GM18508 (cell line): Measurements from ENCODE around the gene BRPF3.

ENCODE experiments used
- ATAC-seq: cut with Tn5 transposase; IDR thresholded peaks from one replicate; pipeline ENCODE4 v1.9.1; 2021; ENCODE audit warnings: moderate number of reproducible peaks; ENCODE audit not compliant: insufficient read depth, unreplicated experiment

BRPF3 gene

GRCh38 chr6:36266913-36267644, 70.5 kb downstream of the BRPF3 start:
- ATAC-seq: no peak

- no peak for ATAC-seq
Observed at GRCh38 chr6:36267731-36268477, 71.4 kb downstream of the BRPF3 start.

- no peak for ATAC-seq
Observed at GRCh38 chr6:36268478-36269275, 72.1 kb downstream of the BRPF3 start.

GRCh38 chr6:36269834-36270705, 73.5 kb downstream of the BRPF3 start, which contains the start of gene PNPLA1:
Gene PNPLA1 (plus strand): TSS chr6:36270060. CDS start chr6:36270460, 400 bp downstream.
- no peak for ATAC-seq

- ATAC-seq: no peak
Observed at GRCh38 chr6:36272234-36272633, 75.7 kb downstream of the BRPF3 start.

GRCh38 chr6:36273067-36273466, 76.5 kb downstream of the BRPF3 start:
- ATAC-seq: no peak

- no peak for ATAC-seq
Observed at GRCh38 chr6:36273802-36274514, 77.4 kb downstream of the BRPF3 start.

GRCh38 chr6:36276581-36277536, 80.3 kb downstream of the BRPF3 start:
- ATAC-seq: no peak

- no peak for ATAC-seq
Observed at GRCh38 chr6:36277946-36278470, 81.5 kb downstream of the BRPF3 start.

- no peak for ATAC-seq
Observed at GRCh38 chr6:36280467-36280866, 83.9 kb downstream of the BRPF3 start.

- ATAC-seq: no peak
Observed at GRCh38 chr6:36280983-36281382, 84.4 kb downstream of the BRPF3 start.
